ENCODE measurements around the gene ANO1.

- TF ChIP-seq CTCF (IDR thresholded peaks at IDR 0.05; ENCODE audit: insufficient read depth, low read depth, low read length) (no peak), EZH2 (IDR thresholded peaks at IDR 0.05; ENCODE audit: insufficient read depth, low read length) (no peak)
These were observed 91.5 kb downstream of the ANO1 start for GRCh38 chr11:70169632-70170031.
